Stimulated activated CD8-positive, alpha-beta memory T cell treated with anti-CD3 and anti-CD28 coated beads, Interleukin-2, amount 100 ng/mL, for 1 hour (primary cell): ENCODE data around the gene KY.

Source experiments
- DNase-seq, 2 donors: peaks; one replicate each; pipeline ENCODE4 v3.0.0-alpha.2; 2020; ENCODE audit warnings: low read depth in 2 of 2

The KY gene

GRCh38 chr3:134667956-134668355 lies 17.1 kb upstream of the KY start:
- DNase-seq: no peak

GRCh38 chr3:134667406-134667805 lies 16.6 kb upstream of the KY start:
- no peak for DNase-seq

- DNase-seq: no peak
Measured at GRCh38 chr3:134666885-134667284, 16.1 kb upstream of the KY start.

- DNase-seq: no peak
Measured at GRCh38 chr3:134666466-134666865, 15.6 kb upstream of the KY start.

GRCh38 chr3:134666052-134666451 lies 15.2 kb upstream of the KY start:
- DNase-seq: no peak

- DNase-seq: no peak
Measured at GRCh38 chr3:134665243-134665642, 14.4 kb upstream of the KY start.

GRCh38 chr3:134663721-134664456 lies 13.1 kb upstream of the KY start:
- no peak for DNase-seq

GRCh38 chr3:134660046-134660441 lies 9.2 kb upstream of the KY start:
- DNase-seq: no peak

GRCh38 chr3:134659391-134660045 lies 8.7 kb upstream of the KY start:
- DNase-seq: no peak

GRCh38 chr3:134658555-134658954 lies 7.7 kb upstream of the KY start:
- DNase-seq: no peak

GRCh38 chr3:134656211-134656800 lies 5.5 kb upstream of the KY start:
- no peak for DNase-seq

- no peak for DNase-seq
Measured at GRCh38 chr3:134655706-134656105, 4.9 kb upstream of the KY start.

- no peak for DNase-seq
Measured at GRCh38 chr3:134654031-134654430, 3.2 kb upstream of the KY start.

- DNase-seq: no peak
Measured at GRCh38 chr3:134652886-134653630, 2.2 kb upstream of the KY start.

- no peak for DNase-seq
Measured at GRCh38 chr3:134652409-134652831, 1.6 kb upstream of the KY start.

- no peak for DNase-seq
Measured at GRCh38 chr3:134651347-134652041, 672 bp upstream of the KY start.

- DNase-seq: no peak
Measured at GRCh38 chr3:134649106-134649705, 1.6 kb downstream of the KY start.

GRCh38 chr3:134647902-134648760 lies 2.7 kb downstream of the KY start:
- DNase-seq: no peak

- DNase-seq: no peak
Measured at GRCh38 chr3:134646086-134646485, 4.7 kb downstream of the KY start.

- no peak for DNase-seq
Measured at GRCh38 chr3:134645515-134645914, 5.3 kb downstream of the KY start.
